GM21381 (cell line): ENCODE measurements around the gene MTHFD2L.
"Not testable (repeated sequence)": the region's sequence is repeated elsewhere in the genome, so short reads cannot be mapped to it uniquely, and the experiment has no call there.

Experiments used
- ATAC-seq: cut with Tn5 transposase; IDR thresholded peaks from one replicate; pipeline ENCODE4 v1.9.1; 2021; ENCODE audit warnings: mild to moderate bottlenecking, moderate library complexity; ENCODE audit not compliant: unreplicated experiment

MTHFD2L gene

DNA sequence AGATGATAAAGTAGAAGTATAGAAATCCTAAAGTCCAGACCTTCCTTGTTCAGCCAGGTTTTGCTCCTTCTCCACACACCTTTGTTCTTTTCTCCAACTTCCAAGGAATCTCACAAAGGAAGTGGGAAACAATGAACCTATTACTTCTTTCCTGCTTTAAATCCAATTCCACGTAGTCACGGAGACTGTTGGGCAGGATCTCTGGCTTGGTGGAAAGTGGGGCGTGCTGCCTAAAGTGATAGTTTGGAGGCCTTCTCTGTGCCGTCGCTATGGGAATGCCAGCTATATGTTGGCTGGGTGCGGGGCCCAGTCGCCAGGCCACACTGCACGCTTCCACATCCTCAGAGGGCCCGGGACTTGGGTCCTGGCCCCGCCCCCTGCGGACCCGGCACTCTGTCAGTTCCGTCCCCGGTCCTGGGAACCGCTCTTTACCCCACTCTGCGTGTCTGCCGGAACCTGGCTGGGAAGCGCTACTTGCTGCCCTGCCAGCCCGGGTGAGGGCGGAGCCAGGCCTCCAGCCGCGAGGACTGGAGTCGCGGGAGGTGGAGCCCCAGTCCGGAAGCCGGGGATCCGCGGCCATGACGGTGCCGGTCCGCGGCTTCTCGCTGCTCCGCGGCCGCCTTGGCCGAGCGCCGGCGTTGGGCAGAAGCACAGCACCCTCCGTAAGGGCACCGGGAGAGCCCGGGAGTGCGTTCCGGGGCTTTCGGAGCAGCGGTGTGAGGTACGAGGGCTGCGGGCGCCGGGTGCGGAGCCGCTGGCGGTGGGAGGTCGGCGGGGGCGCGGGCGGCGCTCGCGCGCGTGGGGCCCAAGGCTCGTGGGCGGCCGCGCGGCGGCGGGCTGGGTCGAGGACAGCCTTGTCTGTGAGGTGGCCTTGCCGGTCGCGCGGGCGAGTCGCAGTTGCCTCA is at the start of gene MTHFD2L:
Gene MTHFD2L (plus strand): TSS at position 558 of the 905 bp plus-strand sequence. CDS start 21 bp downstream, at position 579.
- peak; percentile 99 for ATAC-seq

DNA sequence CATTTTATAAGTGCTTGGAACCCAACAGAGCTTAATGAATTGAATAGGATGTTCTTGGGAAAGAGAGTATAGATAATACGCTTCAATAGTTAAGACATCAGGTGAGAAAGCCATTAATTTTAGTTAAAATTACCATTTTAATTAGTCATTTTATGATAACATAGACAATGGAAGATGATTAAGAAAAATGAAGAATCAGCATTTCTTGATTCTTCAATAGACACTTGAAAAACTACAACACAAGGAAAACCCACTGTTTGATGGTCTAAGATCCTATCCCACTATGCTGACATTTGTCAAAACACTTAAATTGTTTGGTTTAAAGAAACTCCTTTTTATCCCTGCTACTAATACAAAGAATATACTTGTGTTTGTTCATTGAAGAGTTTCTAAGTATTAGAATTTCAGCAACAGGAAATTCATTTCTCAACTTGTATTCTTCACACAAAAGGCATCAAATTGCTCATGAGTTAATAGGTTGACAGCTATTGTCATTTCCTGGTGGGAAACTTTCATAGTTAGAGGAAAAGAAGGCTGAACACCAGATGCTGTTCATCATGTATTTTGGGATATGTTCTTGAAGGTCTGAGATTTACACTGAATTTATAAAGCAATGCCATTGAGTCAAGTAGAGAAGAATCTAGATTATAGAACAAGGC is 49.3 kb upstream of the MTHFD2L start:
- no peak for ATAC-seq

DNA sequence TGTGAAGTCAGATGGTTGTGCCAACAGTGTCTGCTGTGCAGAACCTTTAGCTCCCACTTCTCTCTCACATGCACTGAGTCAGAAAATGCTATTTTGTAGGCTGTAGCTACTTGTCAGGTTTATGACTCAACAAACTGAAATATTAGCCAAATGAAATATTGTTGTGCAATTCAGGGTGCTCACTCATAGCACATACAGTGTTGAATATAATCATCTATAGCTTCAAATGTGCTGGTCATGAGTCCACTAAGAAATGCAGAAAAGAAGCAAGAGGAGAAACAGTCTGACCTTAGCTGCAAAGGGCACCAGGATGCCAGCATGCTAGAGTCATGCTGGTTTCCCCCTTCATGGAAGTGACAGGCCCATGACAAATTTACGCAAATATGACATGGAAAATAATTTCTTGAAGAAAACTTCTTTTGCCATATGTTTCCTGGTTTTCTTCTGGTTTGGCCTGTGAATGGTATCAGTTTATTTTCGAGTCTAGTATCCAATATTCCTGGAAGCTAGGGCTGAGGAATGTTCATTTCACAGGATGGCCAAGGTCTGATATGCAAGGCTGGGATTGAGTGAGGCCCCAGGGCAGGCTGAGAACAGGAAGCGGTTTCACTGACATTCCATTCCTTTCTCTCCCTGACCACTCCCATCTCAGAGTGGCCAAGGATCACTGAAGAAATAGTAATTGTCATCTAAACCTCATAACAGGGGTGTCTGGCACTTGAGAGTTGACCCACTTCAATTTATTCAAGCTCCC is 48.6 kb upstream of the MTHFD2L start:
- ATAC-seq, result no peak

DNA sequence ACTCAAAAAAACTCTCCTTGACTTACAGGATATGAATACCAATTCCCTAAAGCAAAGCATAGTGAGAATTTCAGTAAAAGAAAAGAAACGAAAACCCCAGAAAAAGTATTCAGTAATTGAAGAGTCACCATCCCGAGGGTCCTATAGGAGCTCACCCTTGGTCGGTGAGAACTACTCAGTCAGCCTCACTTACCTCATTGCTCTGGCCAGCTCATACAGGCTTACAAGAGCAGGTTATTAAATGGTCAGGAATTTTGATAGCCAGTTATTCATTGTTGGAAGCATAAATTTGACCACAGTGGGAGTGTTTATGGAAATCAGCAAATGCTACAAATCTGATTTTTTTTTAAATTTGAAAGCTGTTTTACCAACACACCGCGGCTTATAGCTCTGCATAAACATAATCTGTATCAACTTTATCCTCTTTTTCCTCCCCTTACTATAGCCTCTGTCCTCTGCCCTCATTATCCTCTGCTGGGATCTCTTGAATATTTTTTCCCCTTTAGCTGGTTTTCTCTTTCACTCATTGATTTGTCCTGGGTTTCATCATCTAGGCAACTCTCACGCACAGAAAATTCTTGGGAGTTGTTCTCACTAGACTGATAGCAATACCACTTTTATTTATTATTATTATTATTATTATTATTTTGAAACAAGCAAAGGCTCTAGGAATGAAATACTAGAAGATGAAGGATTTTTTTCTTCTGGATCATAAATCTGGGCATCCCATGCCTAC is 47.9 kb upstream of the MTHFD2L start:
- no peak for ATAC-seq

DNA sequence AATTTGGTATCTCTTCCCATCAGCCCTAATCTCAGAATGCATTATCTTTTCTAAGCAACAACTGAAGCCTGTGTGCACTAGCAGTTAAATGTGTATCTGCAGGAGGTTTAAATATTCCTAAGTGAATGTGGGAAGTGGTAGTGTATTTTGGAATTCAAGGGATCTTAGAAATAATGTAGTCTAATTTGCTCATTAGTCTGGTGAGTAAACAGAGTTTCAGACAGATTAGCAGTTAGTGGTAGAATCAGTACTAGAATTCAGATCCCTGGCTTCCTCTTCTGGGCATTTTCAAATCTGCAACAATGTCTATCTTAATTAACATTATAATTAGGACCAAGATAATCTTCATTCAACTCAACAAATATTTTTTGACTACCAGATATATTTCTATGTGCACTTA is 47.2 kb upstream of the MTHFD2L start:
- ATAC-seq, result no peak

DNA sequence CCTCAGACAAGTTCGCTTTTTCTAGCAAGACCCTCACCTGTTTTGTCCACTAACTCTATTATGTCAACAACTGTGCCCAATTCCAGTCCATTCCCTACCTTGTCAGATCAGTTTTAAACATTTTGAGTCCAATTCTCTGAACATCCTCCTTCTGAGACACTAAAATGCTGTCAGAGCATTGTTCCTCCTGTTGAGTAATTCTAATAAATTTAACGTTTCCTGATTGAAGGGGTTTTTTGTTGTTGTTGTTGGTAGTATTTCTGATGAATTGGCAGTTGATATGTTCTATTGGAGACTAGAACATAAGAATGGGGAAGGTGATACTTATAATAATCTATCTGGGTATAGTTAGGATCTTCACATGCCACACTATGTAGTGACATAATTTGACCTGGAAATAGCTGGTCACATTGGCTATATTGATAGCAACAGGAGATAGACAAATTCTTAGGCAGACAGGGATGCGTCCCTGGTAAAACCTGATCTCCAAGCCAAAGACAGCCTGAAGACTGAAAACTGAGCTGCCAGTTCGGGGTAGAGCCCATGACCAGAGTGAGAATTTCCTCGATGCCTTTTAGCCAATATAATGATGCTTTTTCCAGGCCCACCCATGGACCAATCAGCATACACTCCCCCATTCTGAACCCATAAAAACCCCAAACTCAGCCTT is 46.5 kb upstream of the MTHFD2L start:
- ATAC-seq, result no peak

DNA sequence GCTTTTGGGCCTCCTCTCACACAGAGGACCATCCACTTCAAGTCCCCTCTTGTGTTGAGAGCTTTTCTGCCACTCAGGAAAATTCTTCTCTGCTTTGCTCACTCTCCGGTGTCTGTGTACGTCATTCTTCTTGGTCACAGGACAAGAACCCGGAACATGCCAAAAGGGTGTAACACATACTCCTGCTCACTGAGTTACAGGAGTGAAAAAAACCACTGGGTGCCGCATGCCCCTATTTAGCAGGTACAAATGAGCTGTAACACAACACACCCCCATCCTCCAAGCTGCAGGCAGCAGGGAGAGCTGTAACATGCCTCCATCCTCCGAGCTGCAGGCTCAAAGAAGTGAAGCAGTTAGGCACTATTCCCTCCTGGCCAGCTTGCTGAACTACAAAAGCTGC is 45.9 kb upstream of the MTHFD2L start:
- no peak for ATAC-seq

DNA sequence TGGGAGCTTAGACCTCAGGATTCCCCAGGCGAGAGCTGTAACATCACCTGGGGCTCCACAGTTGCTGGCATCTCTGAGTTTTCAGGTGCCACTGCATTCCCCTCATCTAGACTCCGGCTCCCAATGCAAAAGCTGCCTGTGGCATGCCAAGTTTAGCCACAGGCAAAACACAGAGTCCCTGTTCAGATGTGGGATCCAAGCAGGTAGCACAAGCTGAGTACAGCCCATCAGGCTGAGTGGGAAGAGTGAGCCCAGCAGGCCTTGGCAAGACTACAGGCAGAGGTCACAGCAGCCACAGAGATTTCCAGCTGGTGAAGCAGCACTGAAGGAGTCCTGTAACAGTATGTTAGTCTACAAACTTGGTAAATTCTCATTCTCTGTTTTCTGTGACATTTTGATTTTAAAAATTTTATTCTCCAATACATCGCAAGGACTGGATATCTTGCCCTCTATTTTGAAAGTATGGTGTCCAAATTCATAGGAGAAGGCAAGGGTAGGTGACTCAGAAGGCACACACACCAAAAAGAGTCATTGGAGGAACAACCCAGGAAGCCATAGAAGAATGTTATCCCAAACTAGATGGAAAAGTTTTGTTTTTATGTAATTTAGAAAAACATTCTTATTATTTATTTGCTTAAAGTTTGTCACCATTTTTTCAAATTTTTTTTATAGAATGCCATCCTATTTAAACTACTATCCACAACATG is 45.4 kb upstream of the MTHFD2L start:
- ATAC-seq, result no peak

DNA sequence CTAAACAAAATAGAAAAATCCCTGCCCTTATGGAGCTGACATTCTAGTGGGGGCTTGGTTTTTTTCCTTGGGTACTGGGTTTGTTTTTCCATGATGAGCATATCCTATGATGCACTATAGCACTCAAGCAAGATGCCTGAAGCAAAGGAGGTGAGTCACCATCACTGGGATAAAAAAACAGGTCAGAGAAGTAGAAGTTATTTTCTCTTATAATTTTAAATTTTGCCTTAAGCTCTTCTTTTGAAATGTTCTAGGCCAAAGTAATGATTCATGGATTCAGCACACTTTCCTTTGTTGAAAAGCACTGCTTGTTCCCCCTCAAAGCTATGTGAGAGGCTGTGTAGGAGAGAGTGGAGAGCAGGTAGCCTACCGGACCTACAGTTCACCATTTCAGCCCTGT is 43.7 kb upstream of the MTHFD2L start:
- no peak for ATAC-seq

DNA sequence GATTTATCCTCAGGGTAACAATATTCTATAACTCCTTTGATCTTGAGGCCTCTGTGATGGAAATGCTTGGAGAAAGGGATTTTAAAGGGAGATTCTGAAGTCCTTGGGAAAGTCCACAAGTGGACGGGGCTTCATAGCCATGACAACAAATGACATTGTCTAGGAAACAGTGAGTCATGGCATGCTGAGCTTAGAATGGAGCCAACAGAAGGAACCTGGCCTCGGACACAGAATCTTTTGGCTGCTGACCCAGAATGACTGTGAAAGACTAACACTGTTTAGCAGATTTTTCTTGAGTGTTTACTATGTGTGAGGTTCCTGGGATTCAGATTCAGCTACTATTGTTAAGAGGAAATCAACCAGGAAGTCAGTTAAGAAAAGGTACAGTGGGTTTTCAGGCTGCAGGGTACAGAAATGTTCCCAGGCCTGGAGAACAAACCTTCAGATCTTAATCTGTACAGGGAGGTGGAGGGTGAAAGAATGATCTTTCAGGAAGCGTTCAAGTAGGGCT is 40.8 kb upstream of the MTHFD2L start:
- no peak for ATAC-seq

DNA sequence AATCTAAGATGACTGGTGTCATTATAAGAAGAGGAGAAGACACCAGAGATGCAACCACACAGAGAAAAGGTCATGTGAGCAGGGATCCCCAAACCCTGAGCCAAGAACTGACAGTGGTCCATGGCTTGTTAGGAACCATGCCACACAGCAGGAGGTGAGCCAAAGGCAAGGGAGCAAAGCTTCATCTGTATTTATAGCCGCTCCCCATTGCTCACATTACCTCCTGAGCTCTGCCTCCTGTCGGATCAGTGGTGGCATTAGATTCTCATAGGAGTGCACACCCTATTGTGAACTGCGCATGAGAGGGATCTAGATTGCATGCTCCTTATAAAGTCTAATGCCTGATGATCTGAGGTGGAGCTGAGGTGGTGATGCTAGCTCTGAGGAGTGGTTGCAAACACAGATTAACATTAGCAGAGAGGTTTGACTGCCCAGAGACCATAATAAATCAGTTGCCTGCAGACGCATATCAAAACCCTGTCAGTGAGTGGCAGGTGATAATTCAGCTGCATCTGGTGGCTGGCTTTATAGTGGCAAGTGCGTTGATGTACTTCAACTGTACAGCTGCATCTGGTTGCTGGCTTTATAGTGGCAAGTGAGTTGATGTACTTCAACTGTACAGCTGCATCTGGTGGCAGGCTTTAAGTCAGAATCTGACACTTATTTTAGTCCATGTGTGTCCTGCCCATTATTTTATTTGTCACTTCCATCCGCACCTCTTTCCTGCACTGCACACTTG is 39.1 kb upstream of the MTHFD2L start:
- ATAC-seq, result no peak

DNA sequence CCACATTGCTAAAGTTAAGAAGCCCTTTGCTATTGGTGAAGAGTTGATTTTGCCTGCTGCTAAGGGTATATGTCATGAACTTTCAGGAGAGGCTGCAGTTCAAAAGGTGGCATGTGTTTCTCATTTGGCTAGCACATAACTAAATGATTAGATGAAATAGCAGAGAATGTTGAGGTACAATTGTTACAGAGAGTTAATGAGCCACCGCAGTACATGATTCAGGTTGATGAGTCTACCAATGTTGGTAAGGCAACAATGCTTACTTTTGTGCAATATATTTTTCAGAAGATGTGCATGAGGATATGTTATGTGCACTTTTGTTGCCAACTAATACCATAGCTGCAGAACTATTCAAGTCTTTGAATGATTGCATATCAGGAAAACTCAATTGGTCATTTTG is 37.8 kb upstream of the MTHFD2L start:
- ATAC-seq, result no peak

DNA sequence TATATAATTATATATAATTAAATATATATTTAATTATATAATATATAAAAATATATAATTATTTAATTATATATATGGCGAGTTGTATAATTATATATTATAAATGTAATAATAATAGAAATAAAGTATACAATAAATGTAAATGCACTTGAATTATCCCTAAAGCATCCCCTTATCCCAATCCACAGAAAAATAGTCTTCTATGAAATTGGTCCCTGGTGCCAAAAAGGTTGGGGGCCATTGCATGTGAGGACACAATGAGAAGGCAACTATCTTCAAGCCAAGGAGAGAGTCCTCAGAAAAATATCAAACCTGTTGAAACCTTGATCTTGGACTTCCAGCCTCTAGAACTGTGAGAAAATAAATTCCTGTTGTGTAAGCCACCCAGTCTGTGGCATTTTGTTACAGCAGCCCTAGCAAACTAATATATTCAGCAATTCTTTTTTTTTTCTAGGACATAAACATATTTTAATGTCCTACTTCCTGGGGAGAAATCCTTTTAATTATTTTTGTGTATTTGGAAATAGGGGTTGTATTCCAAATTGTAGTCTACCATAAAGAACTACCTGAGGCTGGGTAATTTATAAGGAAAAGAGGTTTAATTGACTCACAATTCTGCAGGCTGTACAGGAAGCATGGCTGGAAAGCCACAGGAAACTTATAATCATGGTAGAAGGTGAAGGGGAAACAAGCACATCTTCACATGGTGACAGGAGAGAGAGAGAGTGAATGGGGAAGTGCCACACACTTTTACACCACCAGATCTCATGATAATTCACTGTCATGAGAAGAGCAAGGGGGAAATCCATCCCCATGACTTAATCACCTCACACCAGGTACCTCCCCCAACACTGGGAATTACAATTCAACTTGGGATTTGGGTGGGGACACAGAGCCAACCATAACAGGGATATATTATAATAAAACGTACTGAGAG is 36.0 kb upstream of the MTHFD2L start:
- ATAC-seq, result no peak

DNA sequence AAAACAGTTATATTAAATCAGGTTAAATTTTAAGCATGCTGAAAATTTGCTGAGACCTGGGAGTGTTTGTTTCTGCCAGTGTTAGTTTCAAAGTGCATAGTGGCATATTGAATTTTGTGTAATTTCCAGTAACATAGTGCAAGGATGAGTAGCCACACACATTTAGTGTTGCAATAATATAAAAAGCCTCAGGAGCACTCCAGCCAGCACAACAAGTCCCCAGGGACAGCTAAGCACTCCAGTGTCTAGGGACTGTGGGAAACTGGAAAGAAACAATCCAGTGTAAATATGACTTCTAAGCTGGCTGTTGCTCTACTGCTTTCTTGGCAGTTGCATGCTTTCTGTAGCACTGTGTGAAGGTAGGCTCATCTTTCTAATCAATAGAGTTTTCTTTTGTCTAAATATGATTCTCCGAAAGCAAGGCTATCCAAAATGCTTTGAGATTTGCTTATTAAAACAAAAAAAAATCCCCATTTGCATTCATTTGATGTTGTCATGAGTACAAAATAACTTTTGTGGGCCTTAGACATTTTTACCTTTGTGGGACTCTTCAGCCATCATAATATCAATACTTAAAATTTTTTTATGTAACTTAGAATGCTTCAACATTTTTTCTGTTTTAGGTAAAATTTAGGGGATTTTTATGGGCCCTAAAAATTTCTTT is 34.7 kb upstream of the MTHFD2L start:
- no peak for ATAC-seq

DNA sequence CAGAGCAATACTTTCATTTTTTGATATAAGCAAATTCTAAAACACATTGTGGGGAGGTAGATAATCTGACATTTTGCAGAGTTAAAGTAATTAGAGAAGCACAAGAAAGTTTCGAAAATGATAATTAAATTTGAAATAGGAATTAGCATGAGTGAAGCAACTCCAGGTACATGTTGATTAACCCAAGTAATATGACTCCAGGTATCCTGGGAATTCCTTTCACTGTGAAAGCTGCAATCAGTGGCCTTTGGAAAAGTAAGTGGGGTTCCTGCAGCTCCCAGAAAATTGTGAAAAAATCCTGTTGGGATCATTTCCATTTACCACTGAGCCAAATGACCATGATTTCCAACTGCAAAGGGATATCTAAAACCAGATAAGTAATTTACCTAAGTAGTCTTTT is 32.9 kb upstream of the MTHFD2L start:
- ATAC-seq, result no peak

DNA sequence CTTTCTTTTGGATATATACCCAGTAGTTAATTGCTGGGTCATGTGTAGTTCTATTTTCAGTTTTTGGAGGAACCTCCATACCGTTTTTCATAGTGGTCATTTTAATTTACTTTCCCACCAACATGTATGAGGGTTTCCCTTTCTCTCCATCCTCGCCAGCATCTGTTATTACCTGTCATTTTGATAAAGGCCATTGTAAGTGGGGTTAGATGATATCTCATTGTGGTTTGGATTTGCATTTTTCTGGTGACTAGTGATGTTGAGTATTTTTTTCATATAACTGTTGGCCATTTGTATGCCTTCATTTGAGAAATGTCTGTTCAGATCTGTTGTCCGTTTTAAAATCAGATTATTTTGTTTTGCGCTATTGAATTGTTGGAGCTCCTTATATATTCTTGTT is 30.2 kb upstream of the MTHFD2L start:
- no peak for ATAC-seq

DNA sequence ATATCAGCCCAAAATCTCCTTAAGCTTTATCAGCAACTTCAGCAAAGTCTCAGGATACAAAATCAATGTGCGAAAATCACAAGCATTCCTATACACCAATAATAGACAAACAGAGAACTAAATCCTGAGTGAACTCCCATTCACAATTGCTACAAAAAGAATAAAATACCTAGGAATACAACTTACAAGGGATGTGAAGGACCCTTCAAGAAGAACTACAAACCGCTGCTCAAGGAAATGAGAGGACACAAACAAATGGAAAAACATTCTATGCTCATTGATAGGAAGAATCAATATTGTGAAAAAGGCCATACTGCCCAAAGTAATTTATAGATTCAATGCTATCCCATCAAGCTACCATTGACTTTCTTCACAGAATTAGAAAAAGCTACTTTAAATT is 27.1 kb upstream of the MTHFD2L start:
- ATAC-seq, result not testable (repeated sequence)
